H7 (cell line): ENCODE data around the gene CPNE4. TPM values are rescaled to one million over a fixed set of nuclear protein-coding genes. Genes with fewer than 3 reads are reported as not detected.

Experiments
- DNase-seq: peaks from one replicate; pipeline ENCODE4 v3.0.0; 2012
- H3K27me3 ChIP-seq: 2 replicates; pipeline ENCODE4 v1.6.0; 2011; ENCODE audit warnings: mild to moderate bottlenecking, low read length; ENCODE audit not compliant: control insufficient read depth, insufficient read depth
- H3K36me3 ChIP-seq: replicated peaks from 2 replicates; pipeline ENCODE4 v1.5.1; 2011; ENCODE audit warnings: low read length; ENCODE audit not compliant: control insufficient read depth, insufficient read depth
- H3K4me3 ChIP-seq: 2 replicates; pipeline ENCODE4 v1.5.1; 2011; ENCODE audit warnings: low read depth, mild to moderate bottlenecking, control low read depth, low read length, moderate library complexity; ENCODE audit not compliant: insufficient read depth
- total RNA-seq: library from RNA; depleted of rRNA; stranded (reverse); fragments of >200 nt; shearing (Covaris generic); gene quantifications from 2 replicates; pipeline ENCODE4 v1.2.3, GENCODE V29; 2014

CPNE4 gene
- total RNA-seq, 1 experiment from 2014 or later, result 0.83 TPM

- Histone ChIP-seq H3K36me3 (no peaks in the 10 kb centered on the region), H3K27me3 (no peaks in the 10 kb centered on the region), H3K4me3 (no peak overlapping the region)
- DNase-seq, result no peak
These were observed 238.1 kb downstream of the CPNE4 start for GRCh38 chr3:131796558-131797198.

- no peak overlapping the region for H3K4me3 ChIP-seq
- DNase-seq, result no peak
- no peaks in the 10 kb centered on the region for H3K27me3 ChIP-seq
- H3K36me3 ChIP-seq, result no peaks in the 10 kb centered on the region
These were observed 238.7 kb downstream of the CPNE4 start for GRCh38 chr3:131796111-131796510.

GRCh38 chr3:131795390-131796090, 239.3 kb downstream of the CPNE4 start:
- H3K4me3 ChIP-seq, result no peak overlapping the region
- H3K36me3 ChIP-seq, result no peaks in the 10 kb centered on the region
- DNase-seq, result no peak
- H3K27me3 ChIP-seq, result no peaks in the 10 kb centered on the region

- no peak for DNase-seq
- no peaks in the 10 kb centered on the region for H3K27me3 ChIP-seq
- H3K4me3 ChIP-seq, result no peak overlapping the region
- H3K36me3 ChIP-seq, result no peaks in the 10 kb centered on the region
These were observed 239.9 kb downstream of the CPNE4 start for GRCh38 chr3:131794766-131795388.

- Histone ChIP-seq H3K36me3 (no peaks in the 10 kb centered on the region), H3K4me3 (no peak overlapping the region), H3K27me3 (no peaks in the 10 kb centered on the region)
- no peak for DNase-seq
These were observed 240.9 kb downstream of the CPNE4 start for GRCh38 chr3:131793870-131794269.

DNA sequence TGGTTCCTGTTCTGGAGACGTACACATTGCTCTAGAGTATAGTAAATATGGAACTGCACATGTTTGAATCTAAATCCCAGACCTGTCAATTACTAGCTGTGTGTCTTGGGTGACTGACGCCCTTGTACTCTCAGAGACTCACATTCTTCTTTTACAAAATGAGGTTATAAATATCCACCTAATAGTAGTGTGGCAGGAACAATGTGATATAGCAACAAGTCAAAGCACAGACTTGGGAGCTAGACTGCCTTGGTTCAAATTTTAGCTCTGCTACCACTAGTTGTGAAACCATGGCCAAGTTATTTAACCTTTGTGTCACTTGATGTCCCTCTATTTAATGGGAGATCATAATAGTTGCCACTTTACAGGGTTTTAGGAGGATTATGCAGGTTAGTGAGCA, 245.6 kb downstream of the CPNE4 start:
- H3K4me3 ChIP-seq, result no peak overlapping the region
- no peaks in the 10 kb centered on the region for H3K27me3 ChIP-seq
- DNase-seq, result no peak
- no peaks in the 10 kb centered on the region for H3K36me3 ChIP-seq

GRCh38 chr3:131786386-131786785, 248.4 kb downstream of the CPNE4 start:
- no peak for DNase-seq
- H3K36me3 ChIP-seq, result no peaks in the 10 kb centered on the region
- no peak overlapping the region for H3K4me3 ChIP-seq
- no peaks in the 10 kb centered on the region for H3K27me3 ChIP-seq

- no peak overlapping the region for H3K4me3 ChIP-seq
- no peaks in the 10 kb centered on the region for H3K36me3 ChIP-seq
- no peaks in the 10 kb centered on the region for H3K27me3 ChIP-seq
- no peak for DNase-seq
These were observed 252.1 kb downstream of the CPNE4 start for GRCh38 chr3:131782751-131783150.

DNA sequence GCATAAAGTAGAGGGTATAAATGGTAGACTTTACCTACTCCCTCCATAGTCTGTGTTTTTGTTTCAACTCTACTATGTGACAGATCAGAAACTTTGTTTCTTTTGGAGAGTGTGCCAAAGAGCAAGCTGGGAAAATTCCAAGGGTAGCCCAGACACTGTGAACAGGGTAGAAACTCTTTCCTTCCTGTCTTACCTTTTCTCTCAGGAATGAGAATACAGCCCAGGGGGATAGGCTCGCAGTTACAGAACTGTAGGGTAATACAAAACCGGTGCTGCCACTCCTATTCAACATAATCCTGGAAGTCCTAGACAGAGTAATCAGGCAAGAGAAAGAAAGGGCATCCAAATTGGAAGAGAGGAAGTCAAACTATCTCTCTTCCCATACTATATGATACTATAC, 256.3 kb downstream of the CPNE4 start:
- no peaks in the 10 kb centered on the region for H3K36me3 ChIP-seq
- no peaks in the 10 kb centered on the region for H3K27me3 ChIP-seq
- H3K4me3 ChIP-seq, result no peak overlapping the region
- no peak for DNase-seq

GRCh38 chr3:131775650-131776049, 259.2 kb downstream of the CPNE4 start:
- DNase-seq, result no peak
- Histone ChIP-seq H3K27me3 (no peaks in the 10 kb centered on the region), H3K4me3 (no peak overlapping the region), H3K36me3 (no peaks in the 10 kb centered on the region)

GRCh38 chr3:131772269-131773026, 262.4 kb downstream of the CPNE4 start:
- H3K27me3 ChIP-seq, result no peaks in the 10 kb centered on the region
- DNase-seq, result no peak
- no peak overlapping the region for H3K4me3 ChIP-seq
- H3K36me3 ChIP-seq, result no peaks in the 10 kb centered on the region

GRCh38 chr3:131762981-131763564, 271.7 kb downstream of the CPNE4 start:
- no peak for DNase-seq
- no peaks in the 10 kb centered on the region for H3K27me3 ChIP-seq
- H3K4me3 ChIP-seq, result no peak overlapping the region
- H3K36me3 ChIP-seq, result no peaks in the 10 kb centered on the region

DNA sequence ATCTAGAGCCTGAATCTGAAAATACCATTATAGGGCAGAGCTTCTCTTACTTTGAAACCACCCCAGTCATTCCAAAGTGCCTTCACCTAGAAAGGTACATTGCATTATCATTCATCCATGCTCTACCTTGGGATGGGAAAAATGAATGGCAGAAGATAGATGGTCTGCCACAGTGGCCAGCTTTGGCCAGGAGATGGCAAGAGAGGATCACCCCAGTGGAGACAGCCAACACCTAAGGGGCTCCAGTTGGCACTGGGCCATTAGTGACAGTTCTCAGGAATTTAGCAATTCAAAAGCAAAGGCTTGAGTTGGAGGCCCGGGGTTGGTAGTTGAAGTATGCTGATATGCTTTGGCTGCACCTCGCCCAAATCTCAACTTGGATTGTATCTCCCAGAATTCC, 278.4 kb downstream of the CPNE4 start:
- H3K27me3 ChIP-seq, result no peaks in the 10 kb centered on the region

DNA sequence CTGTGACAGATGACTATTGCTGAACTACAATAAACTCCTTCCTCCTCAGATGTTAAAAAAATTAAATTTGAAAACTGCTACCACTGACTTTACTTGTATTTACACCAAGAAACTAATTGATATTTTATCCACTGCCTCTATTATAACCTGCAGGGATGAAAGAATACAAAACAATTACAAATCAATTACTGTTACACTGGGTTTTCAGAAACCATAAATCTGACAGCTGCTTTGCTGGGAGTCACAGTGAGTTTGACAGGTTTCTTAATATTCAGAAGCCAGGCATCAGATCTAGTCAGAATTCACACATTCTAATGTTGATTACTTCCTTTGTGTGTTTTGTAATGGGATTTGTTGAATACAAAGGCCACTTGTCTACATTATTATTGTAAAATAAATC, 279.4 kb downstream of the CPNE4 start:
- no peak overlapping the region for H3K4me3 ChIP-seq
- H3K27me3 ChIP-seq, result no peaks in the 10 kb centered on the region
- DNase-seq, result no peak
- no peaks in the 10 kb centered on the region for H3K36me3 ChIP-seq

More for the DNA sequence above, 278.4 kb downstream of the CPNE4 start:
- H3K36me3 ChIP-seq, result no peaks in the 10 kb centered on the region
- no peak for DNase-seq
- no peak overlapping the region for H3K4me3 ChIP-seq
